OCI-LY7 (cell line): ENCODE measurements around the gene SH3BP5L. TPM values are rescaled to one million over a fixed set of nuclear protein-coding genes. Genes with fewer than 3 reads are reported as not detected.
"Not testable (repeated sequence)": the region's sequence is repeated elsewhere in the genome, so short reads cannot be mapped to it uniquely, and the experiment has no call there.

ENCODE experiments used
- BruUV-seq: library from RNA; stranded (reverse); fragments of 400-500 nt; replicated peaks from 2 replicates; lab custom pipeline; 2021; lab: Mats Ljungman, UMichigan
- CTCF ChIA-PET: fragments of 300-600 bp; sonication (Branson Sonifier 250); formaldehyde crosslinking; loops from one replicate; lab custom pipeline; 2022; ENCODE audit warnings: antibody characterized with exemption; ENCODE audit not compliant: unreplicated experiment; lab: Charles Lee
- POLR2A ChIA-PET: fragments of 300-600 bp; sonication (Branson Sonifier 250); formaldehyde crosslinking; loops from one replicate; lab custom pipeline; 2022; ENCODE audit warnings: antibody characterized with exemption; lab: Charles Lee
- DNase-seq: peaks from one replicate; pipeline ENCODE4 v3.0.0-alpha.2; 2015; ENCODE audit warnings: low spot score
- H2AFZ ChIP-seq: fragments of 200-600 bp; sonication (generic), shearing (Covaris generic); 2 replicates; pipeline ENCODE4 v1.6.1; 2014; ENCODE audit warnings: mild to moderate bottlenecking, antibody characterized with exemption, low read length, moderate library complexity
- H3K27ac ChIP-seq: fragments of 200-600 bp; sonication (generic); 2 replicates; pipeline ENCODE4 v1.5.1; 2014; ENCODE audit warnings: mixed run types, low read depth, mild to moderate bottlenecking, moderate library complexity, low read length, inconsistent platforms; ENCODE audit not compliant: poor library complexity, severe bottlenecking
- H3K36me3 ChIP-seq: fragments of 200-600 bp; sonication (generic); 2 replicates; pipeline ENCODE4 v1.6.1; 2014; ENCODE audit warnings: mild to moderate bottlenecking, antibody characterized with exemption, low read length, moderate library complexity, mixed read lengths; ENCODE audit not compliant: insufficient read depth
- H3K4me1 ChIP-seq: fragments of 200-600 bp; sonication (generic); 2 replicates; pipeline ENCODE4 v1.5.1; 2014; ENCODE audit warnings: mild to moderate bottlenecking, low read length; ENCODE audit not compliant: insufficient read depth, poor library complexity, severe bottlenecking
- H3K4me2 ChIP-seq: fragments of 200-600 bp; sonication (generic); 2 replicates; pipeline ENCODE4 v1.6.1; 2014; ENCODE audit warnings: mild to moderate bottlenecking, low read length
- H3K4me3 ChIP-seq: fragments of 200-600 bp; sonication (generic); 2 replicates; pipeline ENCODE4 v1.5.1; 2014; ENCODE audit warnings: mild to moderate bottlenecking, low read depth, low read length; ENCODE audit not compliant: poor library complexity, severe bottlenecking
- H3K79me2 ChIP-seq: fragments of 200-600 bp; sonication (generic); 2 replicates; pipeline ENCODE4 v1.6.1; 2016; ENCODE audit warnings: low read depth, mild to moderate bottlenecking, low read length, moderate library complexity, mixed read lengths; ENCODE audit not compliant: insufficient read depth
- H3K9me2 ChIP-seq: fragments of 200-600 bp; sonication (generic); 2 replicates; pipeline ENCODE4 v1.6.1; 2016; ENCODE audit warnings: mild to moderate bottlenecking, low read length, mixed read lengths; ENCODE audit not compliant: insufficient read depth
- H3K9me3 ChIP-seq: fragments of 200-600 bp; sonication (generic); 2 replicates; pipeline ENCODE4 v1.6.1; 2014; ENCODE audit warnings: mild to moderate bottlenecking, mixed run types, low read length, mixed read lengths
- H4K20me1 ChIP-seq: fragments of 200-600 bp; sonication (generic); 2 replicates; pipeline ENCODE4 v1.6.1; 2014; ENCODE audit warnings: mild to moderate bottlenecking, antibody characterized with exemption, low read length, moderate library complexity, mixed read lengths; ENCODE audit not compliant: insufficient read depth
- CTCF ChIP-seq: fragments of 200-600 bp; sonication (generic); conservative IDR thresholded peaks from 2 replicates; pipeline ENCODE4 v1.5.1; 2014; ENCODE audit warnings: mild to moderate bottlenecking, antibody characterized with exemption, low read length, moderate library complexity, mixed read lengths
- EZH2phosphoT487 ChIP-seq: fragments of 200-600 bp; sonication (generic); IDR thresholded peaks from 2 replicates; pipeline ENCODE4 v1.6.1; 2018; ENCODE audit warnings: low read depth, borderline replicate concordance, mild to moderate bottlenecking, mixed run types, antibody characterized with exemption, low read length, moderate library complexity, mixed read lengths
- intact Hi-C: fragments of 100-400 bp; cut with micrococcal nuclease; formaldehyde crosslinking; loops from one replicate; pipeline ENCODE4 v1.10.0; 2022; ENCODE audit not compliant: unreplicated experiment
- total RNA-seq, 2 experiments: library from RNA; depleted of rRNA in 1 of 2; stranded (reverse); fragments of >200 nt in 1 of 2; shearing (Covaris generic) in 1 of 2; gene quantifications; 2 replicates each; pipeline ENCODE4 v1.2.3, GENCODE V29; 2014 to 2022

Gene SH3BP5L
- total RNA-seq, 2 experiments from 2014 or later = 16.9 to 21.8 TPM

GRCh38 chr1:248804771-248805681, 20.7 kb downstream of the SH3BP5L start:
- no peaks in the 10 kb centered on the region for H4K20me1 ChIP-seq
- POLR2A ChIA-PET = interaction anchor here (0.6 to 2.7 kb wide), 17 partner anchors 10 to 191 kb away, joined by 3 to 17 read pairs (median 5); partner anchors contain the start of genes SH3BP5L and ZNF672
- peaks cover 25% of the 10 kb centered on the region for H3K4me1 ChIP-seq
- intact Hi-C loops = loop anchor here (2.0 to 5.0 kb wide), 2 partner anchors 108 to 563 kb away; no protein-coding TSS in a partner anchor
- CTCF ChIA-PET = interaction anchor here (0.6 to 2.3 kb wide), 4 partner anchors 15 to 185 kb away, joined by 3 to 15 read pairs (median 3); no protein-coding TSS in a partner anchor
- no TSS peak for BruUV-seq
- H3K4me3 ChIP-seq = peak overlapping the region; percentile 22
- H3K9me3 ChIP-seq = no peaks in the 10 kb centered on the region
- peak; percentile 89 for DNase-seq
- TF ChIP-seq EZH2phosphoT487 (no peak), CTCF (no peak; the same call in 1 of the 2 replicates)
- peak overlapping the region; percentile 72 for H3K27ac ChIP-seq
- no peaks in the 10 kb centered on the region for H3K36me3 ChIP-seq
- peak overlapping the region; percentile 64 for H3K4me2 ChIP-seq
- peak overlapping the region; percentile 75 for H2AFZ ChIP-seq
- no peaks in the 10 kb centered on the region for H3K9me2 ChIP-seq
- no peaks in the 10 kb centered on the region for H3K79me2 ChIP-seq

- H3K4me3 ChIP-seq, H3K36me3 ChIP-seq, H3K9me3 ChIP-seq, DNase-seq, intact Hi-C loops, H3K27ac ChIP-seq, H3K9me2 ChIP-seq, H3K4me2 ChIP-seq, H2AFZ ChIP-seq, CTCF ChIA-PET, H3K79me2 ChIP-seq, H4K20me1 ChIP-seq, BruUV-seq: not testable (repeated sequence)
- POLR2A ChIA-PET = interaction anchor here (0.7 kb wide), 1 partner anchor 48 kb away, joined by 3 read pairs; no protein-coding TSS in a partner anchor
- peaks cover 25% of the 10 kb centered on the region for H3K4me1 ChIP-seq
Observed at GRCh38 chr1:248803501-248803900, 22.2 kb downstream of the SH3BP5L start.

- POLR2A ChIA-PET = interaction anchor here (1.1 kb wide), 1 partner anchor 22 kb away, joined by 3 read pairs; no protein-coding TSS in a partner anchor
- H3K36me3 ChIP-seq = no peaks in the 10 kb centered on the region
- CTCF ChIA-PET = no interaction called here
- no peaks in the 10 kb centered on the region for H3K9me3 ChIP-seq
- no peaks in the 10 kb centered on the region for H3K79me2 ChIP-seq
- H3K9me2 ChIP-seq = no peaks in the 10 kb centered on the region
- no peak for DNase-seq
- H2AFZ ChIP-seq = no peak overlapping the region
- intact Hi-C loops = no loop called here
- no TSS peak for BruUV-seq
- no peaks in the 10 kb centered on the region for H4K20me1 ChIP-seq
- H3K4me3 ChIP-seq = no peak overlapping the region
- no peak overlapping the region for H3K27ac ChIP-seq
- H3K4me1 ChIP-seq = peaks cover 25% of the 10 kb centered on the region
- TF ChIP-seq EZH2phosphoT487 = no peak
- no peak for TF ChIP-seq CTCF
- no peak overlapping the region for H3K4me2 ChIP-seq
Observed at GRCh38 chr1:248802454-248802853, 23.3 kb downstream of the SH3BP5L start.
